Activated CD8-positive, alpha-beta T cell treated with anti-CD3 and anti-CD28 coated beads for 36 hours (primary cell): ENCODE data around the gene LSP1. TPM values are rescaled to one million over a fixed set of nuclear protein-coding genes. Genes with fewer than 3 reads are reported as not detected.

Source experiments
- ATAC-seq: fragments of 200-7000 bp; cut with Tn5 transposase; one replicate; pipeline ENCODE4 v1.10.0; 2021; ENCODE audit warnings: mild to moderate bottlenecking, moderate library complexity
- CTCF ChIA-PET: fragments of 350-600 bp; sonication (Branson Sonifier 250); formaldehyde crosslinking; loops from one replicate; lab custom pipeline; 2021; ENCODE audit warnings: antibody characterized with exemption; lab: Charles Lee
- POLR2A ChIA-PET: fragments of 350-600 bp; sonication (Branson Sonifier 250); formaldehyde crosslinking; loops from one replicate; lab custom pipeline; 2021; ENCODE audit warnings: antibody characterized with exemption; lab: Charles Lee
- DNase-seq: peaks from one replicate; pipeline ENCODE4 v3.0.0-alpha.2; 2020
- H3K27ac Mint-ChIP-seq: one replicate; pipeline ENCODE4 v1.8.0; 2021; ENCODE audit warnings: mild to moderate bottlenecking, mixed read lengths
- H3K27me3 Mint-ChIP-seq: one replicate; pipeline ENCODE4 v1.8.0; 2021; ENCODE audit warnings: mixed read lengths
- H3K36me3 Mint-ChIP-seq: one replicate; pipeline ENCODE4 v1.8.0; 2021; ENCODE audit warnings: low read depth, mixed read lengths
- H3K4me1 Mint-ChIP-seq: one replicate; pipeline ENCODE4 v1.8.0; 2021; ENCODE audit warnings: low read depth, mixed read lengths
- H3K4me3 Mint-ChIP-seq: one replicate; pipeline ENCODE4 v1.8.0; 2021; ENCODE audit warnings: mild to moderate bottlenecking, moderate library complexity, mixed read lengths
- H3K9me3 Mint-ChIP-seq: one replicate; pipeline ENCODE4 v1.8.0; 2021; ENCODE audit warnings: mixed read lengths
- CTCF ChIP-seq: fragments of 200-600 bp; IDR thresholded peaks from one replicate; pipeline ENCODE4 v1.8.0; 2022; ENCODE audit warnings: antibody characterized with exemption, mild to moderate bottlenecking
- intact Hi-C: fragments of 100-400 bp; cut with micrococcal nuclease; formaldehyde crosslinking; loops from one replicate; pipeline ENCODE4 v1.10.0; 2022
- total RNA-seq, 2 experiments: library from RNA; stranded (reverse); gene quantifications; one replicate each; pipeline ENCODE4 v1.2.3, GENCODE V29; 2021

LSP1 gene
- total RNA-seq, 2 experiments from 2014 or later: 247 to 251 TPM

DNA sequence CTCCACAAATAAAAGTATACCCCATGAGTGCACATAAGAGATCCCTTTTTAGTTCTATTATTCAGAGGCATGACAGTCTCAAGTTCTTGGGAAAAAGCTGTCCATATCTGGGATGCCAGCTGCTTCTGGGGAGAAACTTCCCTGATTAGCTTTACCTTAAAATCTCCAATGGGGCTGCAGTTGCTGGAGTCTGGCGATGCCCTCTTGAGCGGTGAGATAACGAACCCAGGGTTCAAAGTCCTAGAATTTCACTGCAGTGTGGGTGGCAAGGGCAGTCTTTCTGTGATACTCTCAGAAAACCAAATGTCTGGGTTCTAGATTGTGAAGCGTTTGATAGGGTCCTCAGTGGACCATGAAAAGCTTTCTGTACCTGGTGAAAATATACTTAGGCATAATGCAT, 46.2 kb downstream of the LSP1 start:
- peaks cover 3% of the 10 kb centered on the region for H3K4me1 Mint-ChIP-seq
- TF ChIP-seq CTCF: no peak
- no peaks in the 10 kb centered on the region for H3K9me3 Mint-ChIP-seq
- peaks cover 16% of the 10 kb centered on the region for H3K27me3 Mint-ChIP-seq
- ChIA-PET CTCF (interaction anchor here (0.9 to 3.4 kb wide), 4 partner anchors 17 to 253 kb away, joined by 3 to 10 read pairs (median 4); no protein-coding TSS in a partner anchor), POLR2A (interaction anchor here (0.8 kb wide), 1 partner anchor 14 kb away, joined by 3 read pairs; no protein-coding TSS in a partner anchor)
- ATAC-seq: no peak
- H3K4me3 Mint-ChIP-seq: no peak overlapping the region
- intact Hi-C loops: loop anchor here (5.0 kb wide), 1 partner anchor 38 kb away; no protein-coding TSS in a partner anchor
- no peaks in the 10 kb centered on the region for H3K36me3 Mint-ChIP-seq
- DNase-seq: no peak
- H3K27ac Mint-ChIP-seq: no peak overlapping the region

GRCh38 chr11:1899686-1900085, 46.8 kb downstream of the LSP1 start:
- ATAC-seq (no peak), DNase-seq (no peak)
- no peak overlapping the region for H3K27ac Mint-ChIP-seq
- POLR2A ChIA-PET: no interaction called here
- no peaks in the 10 kb centered on the region for H3K9me3 Mint-ChIP-seq
- CTCF ChIA-PET: interaction anchor here (0.9 to 3.4 kb wide), 4 partner anchors 17 to 252 kb away, joined by 3 to 10 read pairs (median 4); no protein-coding TSS in a partner anchor
- no peak for TF ChIP-seq CTCF
- peaks cover 16% of the 10 kb centered on the region for H3K27me3 Mint-ChIP-seq
- H3K4me3 Mint-ChIP-seq: no peak overlapping the region
- intact Hi-C loops: loop anchor here (5.0 kb wide), 1 partner anchor 38 kb away; no protein-coding TSS in a partner anchor
- H3K36me3 Mint-ChIP-seq: no peaks in the 10 kb centered on the region
- H3K4me1 Mint-ChIP-seq: peaks cover 3% of the 10 kb centered on the region

DNA sequence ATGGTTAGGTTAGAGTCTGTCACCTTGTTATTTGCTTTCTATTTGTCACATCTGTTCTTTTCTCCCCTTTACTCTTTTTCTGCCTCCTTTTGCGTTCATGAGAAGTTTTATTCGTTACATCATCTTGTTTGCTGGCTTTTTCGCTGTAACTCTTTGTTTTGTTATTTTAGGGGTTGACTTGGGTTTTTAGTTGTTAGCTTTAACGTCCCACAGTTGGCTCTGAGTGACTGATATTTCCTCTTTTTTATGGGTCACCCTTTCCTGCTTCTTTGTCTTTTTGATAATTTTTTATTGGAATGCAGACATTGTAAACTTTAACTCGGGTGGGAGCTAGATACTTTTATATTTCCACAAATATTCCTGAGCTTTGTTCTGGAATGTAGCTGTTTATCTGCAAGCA, 53.3 kb downstream of the LSP1 start:
- CTCF ChIA-PET: interaction anchor here (0.8 to 2.7 kb wide), 5 partner anchors 9 to 212 kb away, joined by 3 to 12 read pairs (median 4); no protein-coding TSS in a partner anchor
- Mint-ChIP-seq H3K9me3 (no peaks in the 10 kb centered on the region), H3K4me1 (no peaks in the 10 kb centered on the region), H3K4me3 (no peak overlapping the region), H3K27ac (no peak overlapping the region), H3K27me3 (peaks cover 3% of the 10 kb centered on the region), H3K36me3 (no peaks in the 10 kb centered on the region)
- DNase-seq: no peak
- POLR2A ChIA-PET: no interaction called here
- intact Hi-C loops: no loop called here
- ATAC-seq: no peak
- TF ChIP-seq CTCF: no peak

DNA sequence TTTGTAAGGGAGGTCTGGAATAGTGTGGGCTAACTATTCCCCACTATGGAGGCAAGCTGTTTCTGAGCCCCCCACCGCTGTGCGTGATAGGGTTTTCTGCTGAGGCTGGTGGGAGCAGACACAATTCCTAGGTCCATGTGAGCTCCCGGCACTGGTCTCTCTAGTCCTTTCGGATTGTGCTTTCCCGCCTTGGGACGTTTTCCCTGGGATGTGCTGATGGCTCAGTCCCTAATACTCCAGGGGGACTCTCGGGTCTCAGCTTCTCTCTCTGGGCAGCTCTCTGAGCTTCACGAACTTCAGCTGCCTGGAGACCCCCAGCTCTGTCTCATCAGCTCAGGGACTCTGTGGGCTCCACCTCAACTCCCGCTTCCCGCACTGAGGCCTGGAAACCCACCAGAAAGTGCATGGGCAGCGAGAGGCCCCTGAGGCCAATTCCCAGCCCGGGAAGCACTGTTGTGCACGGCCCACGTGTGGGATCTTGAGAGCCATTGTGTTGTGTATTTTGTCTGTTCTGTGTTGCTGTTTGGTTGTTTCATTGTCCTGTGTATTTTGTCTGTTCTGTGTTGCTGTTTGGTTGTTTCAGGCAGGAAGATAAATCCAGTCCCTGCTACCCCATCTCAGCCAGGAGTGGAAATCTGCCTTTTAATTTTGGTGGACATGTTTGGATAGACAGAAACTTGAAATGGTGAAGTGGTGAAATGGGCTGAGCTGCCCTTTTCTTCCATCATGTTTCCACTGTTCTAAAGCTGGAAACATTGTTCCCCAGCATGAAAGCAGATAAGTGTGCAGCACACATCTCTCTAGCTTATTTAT, 53.9 kb downstream of the LSP1 start:
- TF ChIP-seq CTCF: no peak
- Mint-ChIP-seq H3K9me3 (no peaks in the 10 kb centered on the region), H3K27ac (no peak overlapping the region), H3K4me3 (no peak overlapping the region), H3K36me3 (no peaks in the 10 kb centered on the region), H3K27me3 (peaks cover 3% of the 10 kb centered on the region), H3K4me1 (no peaks in the 10 kb centered on the region)
- DNase-seq: no peak
- ChIA-PET POLR2A (no interaction called here), CTCF (interaction anchor here (0.8 to 2.7 kb wide), 7 partner anchors 9 to 245 kb away, joined by 3 to 12 read pairs (median 3); no protein-coding TSS in a partner anchor)
- intact Hi-C loops: no loop called here
- ATAC-seq: no peak

- H3K9me3 Mint-ChIP-seq: no peaks in the 10 kb centered on the region
- H3K4me1 Mint-ChIP-seq: no peaks in the 10 kb centered on the region
- ChIA-PET POLR2A (interaction anchor here (1.0 kb wide), 1 partner anchor 39 kb away, joined by 3 read pairs; no protein-coding TSS in a partner anchor), CTCF (interaction anchor here (1.0 to 1.3 kb wide), 2 partner anchors 59 to 215 kb away, joined by 3 read pairs; no protein-coding TSS in a partner anchor)
- TF ChIP-seq CTCF: no peak
- no peaks in the 10 kb centered on the region for H3K36me3 Mint-ChIP-seq
- H3K27me3 Mint-ChIP-seq: peaks cover 2% of the 10 kb centered on the region
- ATAC-seq (no peak), DNase-seq (no peak)
- intact Hi-C loops: no loop called here
- H3K27ac Mint-ChIP-seq: no peak overlapping the region
- no peak overlapping the region for H3K4me3 Mint-ChIP-seq
These were observed 55.7 kb downstream of the LSP1 start for GRCh38 chr11:1908618-1909017.
